Stomach (tissue), 9 donors: ENCODE measurements around the gene OCIAD2. TPM values are rescaled to one million over a fixed set of nuclear protein-coding genes. Genes with fewer than 3 reads are reported as not detected.
A peak's percentile ranks its signal among the peaks of the same experiment; 100 is the strongest.

Experiments
- DNase-seq, 2 donors: peaks; one replicate each; pipeline versions ENCODE4 v3.0.0 to v3.0.0-alpha.2; 2013 to 2019
- H3K27ac ChIP-seq, 5 donors: fragments of 200-600 bp in 4 of 5; sonication (generic) in 4 of 5; one replicate each; pipeline ENCODE4 v1.5.1; 2013 to 2019; ENCODE audit warnings: mild to moderate bottlenecking in 1 of 5, moderate library complexity in 1 of 5
- H3K27me3 ChIP-seq, 3 donors: fragments of 200-600 bp; sonication (generic); one replicate each; pipeline ENCODE4 v1.5.1; 2017 to 2019; ENCODE audit warnings: mixed run types in 1 of 3
- H3K36me3 ChIP-seq, 4 donors: fragments of 200-600 bp; sonication (generic); 1 replicate in 3 of 4; 2 replicates in 1 of 4; pipeline ENCODE4 v1.5.1; 2016 to 2019
- H3K4me1 ChIP-seq, 4 donors: fragments of 200-600 bp; sonication (generic); one replicate each; pipeline ENCODE4 v1.5.1; 2016 to 2019
- H3K4me3 ChIP-seq, 4 donors: fragments of 200-600 bp; sonication (generic) in 3 of 4; one replicate each; pipeline ENCODE4 v1.5.1; 2016 to 2019; ENCODE audit warnings: mild to moderate bottlenecking in 1 of 4
- H3K9me3 ChIP-seq, 4 donors: fragments of 200-600 bp; sonication (generic); one replicate each; pipeline ENCODE4 v1.5.1; 2016 to 2019
- CTCF ChIP-seq, 7 experiments: fragments of 450-650 bp in 4 of 7; fragments of 200-600 bp in 3 of 7; sonication (generic) in 3 of 7; IDR thresholded peaks; one replicate each; pipeline ENCODE4 v1.5.1; 2016 to 2019; ENCODE audit warnings: antibody characterized with exemption in 7 of 7, control low read depth in 2 of 7, mild to moderate bottlenecking in 1 of 7
- EP300 ChIP-seq: sonication (generic); formaldehyde crosslinking; IDR thresholded peaks from one replicate; pipeline ENCODE4 v1.6.1; 2017; ENCODE audit warnings: antibody characterized with exemption
- POLR2A ChIP-seq, 4 donors: fragments of 450-650 bp; IDR thresholded peaks; one replicate each; pipeline ENCODE4 v1.6.1; 2016; ENCODE audit warnings: antibody characterized with exemption in 4 of 4, control low read depth in 2 of 4, mild to moderate bottlenecking in 1 of 4, moderate library complexity in 1 of 4
- POLR2AphosphoS5 ChIP-seq, 3 donors: sonication (generic); formaldehyde crosslinking; IDR thresholded peaks; one replicate each; pipeline ENCODE4 v1.6.1; 2016; ENCODE audit warnings: antibody characterized with exemption in 3 of 3
- WGBS, 5 donors: extraction: QIAGEN DNeasy Blood & Tissue Kit in 3 of 5; methylation state at CpG; one replicate each; pipeline versions ENCODE4 v1.1.5 to v1.1.7; 2013 to 2018; 5-methylcytosine and 5-hydroxymethylcytosine counted together
- intact Hi-C: fragments of 100-400 bp; cut with DNase I; formaldehyde crosslinking; loops from one replicate; pipeline ENCODE4 v1.15.1; 2023; ENCODE audit warnings: low total_unique reads
- polyA plus RNA-seq, 3 donors: library from polyadenylated mRNA; stranded (reverse); fragments of 200-250 nt; gene quantifications; one replicate each; pipeline ENCODE4 v1.2.3, GENCODE V29; 2013
- total RNA-seq, 5 donors: library from RNA; depleted of rRNA; stranded (reverse); fragments of >200 nt; gene quantifications; one replicate each; pipeline versions ENCODE4 v1.1.0 to v1.2.3, GENCODE V29; 2014 to 2016
- donor health status: healthy with polysubstance abuse.
- donor health status: Bipolar disorder and iron deficiency.
- donor health status: healthy.

Gene OCIAD2
- total and polyA plus RNA-seq, 8 donors = 1.7 to 371 (median 49.7) TPM

DNA sequence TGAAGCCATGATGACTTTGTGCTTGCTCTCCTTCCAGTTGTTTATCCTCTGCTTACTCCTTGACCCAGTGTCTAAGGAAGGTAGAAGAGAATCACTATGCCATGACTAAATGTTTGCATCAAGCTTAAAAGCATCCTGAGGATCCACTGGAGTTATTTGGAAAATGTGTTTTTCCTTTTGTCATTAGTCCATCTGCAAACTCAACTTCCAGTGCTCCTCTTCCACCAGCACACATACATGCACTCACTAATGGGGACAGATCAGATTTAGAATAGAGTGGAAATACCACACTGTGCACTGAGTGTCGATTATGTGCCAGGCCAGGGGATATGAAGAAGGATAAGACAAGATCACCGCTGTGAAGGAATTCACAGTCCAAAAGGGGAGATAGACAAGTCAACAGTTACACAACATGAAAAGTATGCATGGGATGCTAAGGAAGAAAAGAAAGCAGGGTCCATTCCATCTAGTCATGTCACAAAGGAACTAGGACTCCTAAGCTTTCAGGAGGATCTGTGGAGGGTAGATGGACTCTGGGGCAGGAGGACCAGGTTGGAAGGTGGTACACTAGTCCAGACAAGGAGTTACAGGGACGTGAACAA lies 1.9 kb downstream of the OCIAD2 start:
- peaks cover 4 to 36% (median 30%) of the 10 kb centered on the region in 4 donors for H3K4me1 ChIP-seq
- no peak overlapping the region for H3K4me3 ChIP-seq
- TF ChIP-seq POLR2AphosphoS5 (IDR thresholded peaks at IDR 0.05) = no peak
- no peak for TF ChIP-seq CTCF (IDR thresholded peaks at IDR 0.05)
- no peak for TF ChIP-seq EP300
- no peak for TF ChIP-seq POLR2A (IDR thresholded peaks at IDR 0.05)
- 92 to 97% (median 95%) methylated on average over 3 of the region's 3 CpGs for WGBS, 5 donors
- H3K27ac ChIP-seq = peak overlapping the region in 1 of 5 donors; percentile 91
- H3K36me3 ChIP-seq = peaks cover 0 to 42% (median 24%) of the 10 kb centered on the region in 4 donors
- no peaks in the 10 kb centered on the region for H3K9me3 ChIP-seq
- intact Hi-C loops = no loop called here
- DNase-seq = no peak
- H3K27me3 ChIP-seq = no peaks in the 10 kb centered on the region

- Histone ChIP-seq H3K27me3 (no peaks in the 10 kb centered on the region), H3K36me3 (peaks cover 0 to 48% (median 27%) of the 10 kb centered on the region in 4 donors), H3K27ac (no peak overlapping the region), H3K4me3 (no peak overlapping the region), H3K4me1 (peaks cover 4 to 35% (median 30%) of the 10 kb centered on the region in 4 donors), H3K9me3 (no peaks in the 10 kb centered on the region)
- DNase-seq = no peak
- WGBS, 5 donors = 95 to 99% (median 97%) methylated on average over 4 of the region's 4 CpGs
- intact Hi-C loops = no loop called here
- no peak for TF ChIP-seq POLR2A (IDR thresholded peaks at IDR 0.05)
- no peak for TF ChIP-seq EP300
- TF ChIP-seq POLR2AphosphoS5 (IDR thresholded peaks at IDR 0.05) = no peak
- TF ChIP-seq CTCF (IDR thresholded peaks at IDR 0.05) = no peak
These were observed 2.5 kb downstream of the OCIAD2 start for GRCh38 chr4:48904101-48904500.

DNA sequence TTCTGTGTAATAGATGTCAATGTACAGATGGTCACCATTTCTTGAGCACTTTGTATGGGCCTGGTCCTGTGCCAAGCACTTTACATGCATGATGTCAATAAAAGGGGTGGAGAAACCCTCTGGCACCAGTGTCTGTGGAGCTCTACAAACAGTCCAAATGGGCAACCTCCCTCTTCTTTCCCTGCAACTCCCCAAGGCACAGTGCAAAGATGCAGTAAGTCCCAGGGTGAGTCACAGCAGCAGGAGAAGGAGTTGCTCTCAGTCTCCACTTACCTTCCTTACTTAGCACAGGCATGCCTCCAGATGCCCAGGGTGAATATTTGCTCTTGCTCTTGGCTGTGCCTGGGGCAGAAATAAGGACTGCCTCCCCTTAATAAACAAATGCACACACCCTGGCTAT lies 4.3 kb downstream of the OCIAD2 start:
- H3K4me3 ChIP-seq = no peak overlapping the region
- H3K36me3 ChIP-seq = peaks cover 0 to 53% (median 37%) of the 10 kb centered on the region in 4 donors
- H3K27ac ChIP-seq = peak overlapping the region in 2 of 5 donors; percentile 22 to 37
- no peaks in the 10 kb centered on the region for H3K27me3 ChIP-seq
- DNase-seq = peak in 1 of 2 donors; percentile 50
- H3K9me3 ChIP-seq = no peaks in the 10 kb centered on the region
- TF ChIP-seq EP300 (no peak), POLR2A (IDR thresholded peaks at IDR 0.05) (no peak), CTCF (IDR thresholded peaks at IDR 0.05) (no peak), POLR2AphosphoS5 (IDR thresholded peaks at IDR 0.05) (peak in 2 of 3 donors; percentile 9 to 44)
- intact Hi-C loops = no loop called here
- peaks cover 4 to 34% (median 28%) of the 10 kb centered on the region in 4 donors for H3K4me1 ChIP-seq

- H3K4me3 ChIP-seq = no peak overlapping the region
- no peak for DNase-seq
- no peak for TF ChIP-seq POLR2AphosphoS5 (IDR thresholded peaks at IDR 0.05)
- no peak for TF ChIP-seq EP300
- no peak for TF ChIP-seq CTCF (IDR thresholded peaks at IDR 0.05)
- TF ChIP-seq POLR2A (IDR thresholded peaks at IDR 0.05) = no peak
- H3K36me3 ChIP-seq = peaks cover 0 to 63% (median 47%) of the 10 kb centered on the region in 4 donors
- intact Hi-C loops = no loop called here
- H3K27me3 ChIP-seq = no peaks in the 10 kb centered on the region
- peaks cover 0 to 26% (median 20%) of the 10 kb centered on the region in 4 donors for H3K4me1 ChIP-seq
- no peaks in the 10 kb centered on the region for H3K9me3 ChIP-seq
- WGBS, 5 donors = 94 to 96% (median 95%) methylated on average over 4 of the region's 4 CpGs
- H3K27ac ChIP-seq = no peak overlapping the region
These were observed 5.4 kb downstream of the OCIAD2 start for GRCh38 chr4:48901196-48901595.
